RCC 7860 (cell line): ENCODE measurements around the gene MYCT1.

ENCODE experiments used
- DNase-seq: peaks from one replicate; pipeline ENCODE4 v3.0.0-alpha.2; 2015; ENCODE audit warnings: low spot score
- FAIRE-seq: peaks from 2 replicates; lab custom pipeline; 2012; peaks lifted over from hg19 to GRCh38; lab: Jason Lieb, UNC

The MYCT1 gene

DNA sequence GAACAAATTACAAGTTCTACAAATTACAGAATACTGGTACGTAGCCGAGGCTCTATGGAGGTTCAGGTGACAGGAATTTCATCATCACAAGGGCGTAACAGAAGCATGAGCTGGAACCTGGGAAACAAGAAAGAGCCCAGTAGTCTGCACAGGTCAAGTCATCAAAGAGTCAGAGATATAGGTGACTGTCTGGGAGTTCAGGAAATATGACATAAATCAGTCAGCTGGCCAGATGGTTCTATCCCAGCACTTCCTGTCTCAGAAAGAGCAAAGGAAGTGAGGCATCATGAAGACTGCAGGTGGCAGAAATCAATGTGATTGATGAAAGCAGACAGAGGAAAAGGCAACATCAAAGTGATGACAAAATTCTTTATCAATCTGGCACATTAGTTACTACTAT lies 23.3 kb downstream of the MYCT1 start:
- DNase-seq: peak; percentile 62
- FAIRE-seq: no peak

DNA sequence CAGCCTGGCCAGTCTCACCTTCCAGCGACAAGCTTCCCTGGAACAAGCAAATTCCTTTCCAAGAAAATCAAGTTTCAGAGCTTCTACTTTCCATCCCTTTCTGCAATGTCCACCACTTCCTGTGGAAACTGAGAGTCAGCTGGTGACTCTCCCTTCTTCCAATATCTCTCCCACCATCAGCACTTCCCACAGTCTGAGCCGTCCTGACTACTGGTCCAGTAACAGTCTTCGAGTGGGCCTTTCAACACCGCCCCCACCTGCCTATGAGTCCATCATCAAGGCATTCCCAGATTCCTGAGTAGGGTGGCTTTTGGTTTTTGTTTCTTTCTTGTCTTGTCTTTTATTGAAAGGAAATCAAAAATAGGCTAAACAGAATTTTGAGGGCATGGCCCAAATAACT lies 24.3 kb downstream of the MYCT1 start:
- peak; percentile 7 for DNase-seq
- no peak for FAIRE-seq

DNA sequence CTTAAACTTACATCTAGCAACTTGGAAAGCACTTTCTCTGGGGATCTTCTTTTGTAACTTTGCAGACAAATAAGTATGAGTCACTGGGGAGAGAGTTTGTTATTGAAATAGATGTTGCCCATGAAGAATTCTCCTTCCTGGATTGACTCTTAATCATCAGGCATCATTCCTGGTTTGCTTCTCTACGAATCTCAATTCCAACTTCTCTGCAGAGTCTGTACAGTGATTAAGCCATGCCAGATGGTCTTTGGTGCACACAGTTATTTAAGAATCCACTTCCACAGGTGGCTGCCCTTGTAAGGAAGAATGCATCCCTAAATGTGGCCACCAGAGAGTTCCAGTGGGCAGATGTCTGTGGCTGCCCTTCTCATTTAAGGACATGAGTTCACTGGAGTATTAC lies 25.7 kb downstream of the MYCT1 start:
- peak; percentile 41 for DNase-seq
- FAIRE-seq: no peak

DNA sequence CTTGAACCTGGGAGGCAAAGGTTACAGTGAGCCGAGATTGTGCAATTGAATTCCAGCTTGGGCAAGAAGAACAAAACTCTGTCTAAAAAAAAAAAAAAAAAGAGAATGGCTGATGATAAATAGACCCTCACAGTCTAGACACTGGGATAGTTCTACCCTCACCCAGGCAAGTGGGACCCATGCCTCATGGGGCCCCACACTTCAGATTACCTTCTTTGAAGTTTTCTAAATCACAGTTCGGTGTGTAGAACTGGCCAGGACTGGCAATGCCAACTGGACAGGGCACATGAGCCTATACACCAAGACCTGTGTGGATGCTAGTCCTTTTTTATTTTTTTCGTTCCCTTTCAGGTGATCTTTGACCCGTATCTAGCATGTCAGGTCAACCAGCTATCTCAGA lies 28.6 kb downstream of the MYCT1 start:
- DNase-seq (no peak), FAIRE-seq (no peak)

DNA sequence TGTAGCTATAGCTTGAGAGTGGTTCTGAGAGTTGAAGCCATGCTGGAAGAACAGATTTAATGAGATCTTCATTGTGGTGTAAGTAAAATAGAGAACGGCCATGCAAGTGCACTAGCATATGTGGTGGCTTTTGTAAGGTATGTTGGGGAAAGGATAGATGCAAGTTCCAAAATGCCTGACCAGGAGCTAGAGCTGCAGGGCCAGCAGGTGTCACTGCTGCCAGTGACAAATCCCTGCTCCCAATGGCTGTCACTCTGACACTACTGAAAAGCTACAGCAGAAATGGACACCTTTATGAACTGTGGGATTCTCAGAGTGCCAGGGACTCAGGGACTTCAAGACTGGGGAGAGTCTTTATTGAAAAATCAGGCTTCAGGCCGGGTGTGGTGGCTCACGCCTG lies 29.8 kb downstream of the MYCT1 start:
- DNase-seq (no peak), FAIRE-seq (no peak)

DNA sequence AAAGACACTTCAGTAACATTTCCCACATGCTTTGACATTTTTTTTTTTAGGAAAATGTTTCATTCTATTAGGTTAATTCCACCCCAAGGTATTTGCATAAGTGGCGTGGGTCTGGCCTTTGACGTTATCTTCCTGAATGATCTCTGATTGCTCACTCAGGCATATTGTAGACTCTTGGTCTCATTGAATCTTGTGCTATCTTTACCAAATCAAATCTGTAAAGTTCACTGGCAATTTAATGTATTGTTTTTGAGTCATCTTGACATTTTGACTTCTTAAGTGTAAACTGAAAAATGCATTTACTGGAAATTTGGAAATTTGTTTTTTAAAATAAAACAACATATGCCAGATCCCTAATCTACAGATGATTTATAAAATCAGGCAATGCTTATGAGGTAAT lies 36.9 kb downstream of the MYCT1 start:
- FAIRE-seq (no peak), DNase-seq (no peak)

DNA sequence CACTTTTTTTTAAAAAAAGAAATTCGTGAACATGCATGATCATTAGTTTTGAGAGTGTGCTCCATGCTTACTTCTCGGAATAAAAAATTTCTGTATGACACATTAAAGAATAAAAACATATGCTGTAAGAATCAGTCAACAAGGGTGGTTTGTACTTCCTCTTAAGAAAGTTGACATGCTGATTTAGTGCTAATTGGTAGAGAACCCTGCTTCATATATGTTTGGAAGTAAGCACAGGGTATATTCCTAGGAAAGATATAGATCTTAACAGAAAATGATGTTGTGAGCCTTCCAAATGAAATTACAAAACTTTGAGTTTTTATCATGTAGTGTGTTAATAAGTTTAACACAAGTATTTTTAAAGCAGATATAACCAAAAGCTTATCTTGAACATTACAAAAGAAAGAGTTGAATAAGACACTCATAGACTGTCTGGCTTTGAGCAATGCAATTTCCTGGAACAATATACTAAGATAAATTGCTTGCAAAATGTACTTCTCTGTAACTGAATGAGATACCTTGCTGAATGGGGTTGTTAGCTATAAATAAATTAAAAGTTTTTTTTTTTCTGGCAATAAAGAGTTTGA lies 39.1 kb downstream of the MYCT1 start:
- no peak for FAIRE-seq

DNA sequence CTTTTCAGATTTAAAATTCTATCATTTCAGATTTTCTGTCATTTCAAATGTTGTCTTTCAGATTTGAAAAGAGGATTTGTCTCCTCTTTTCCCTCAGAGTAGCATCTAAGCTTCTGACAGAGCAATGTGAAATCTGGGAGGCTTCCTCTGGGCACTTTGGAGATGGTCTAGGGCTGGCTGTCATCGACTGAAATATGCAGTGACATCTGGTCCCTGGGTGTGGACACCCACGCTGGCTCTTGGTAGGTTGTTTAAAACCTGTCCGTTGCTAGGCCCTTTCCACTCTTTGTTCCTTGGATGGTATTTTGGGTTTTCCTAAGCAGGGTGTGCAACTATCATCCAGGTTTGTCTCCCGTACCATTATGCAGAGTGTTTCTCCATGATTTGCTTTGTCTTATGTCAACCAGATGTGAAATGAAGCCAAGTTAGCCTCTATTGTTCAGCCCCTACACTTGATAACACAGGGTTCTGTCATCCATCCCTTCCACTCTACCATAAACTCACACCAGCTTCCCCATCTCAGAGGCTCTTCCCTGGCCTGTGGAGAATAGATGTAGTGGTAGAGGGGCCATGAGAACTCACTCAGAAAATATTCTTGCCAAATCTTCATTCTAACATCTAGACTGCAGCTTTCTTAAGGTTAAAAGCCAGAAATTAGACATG lies 47.9 kb downstream of the MYCT1 start:
- DNase-seq (no peak), FAIRE-seq (no peak)

More for the DNA sequence above, 39.1 kb downstream of the MYCT1 start:
- no peak for DNase-seq

DNA sequence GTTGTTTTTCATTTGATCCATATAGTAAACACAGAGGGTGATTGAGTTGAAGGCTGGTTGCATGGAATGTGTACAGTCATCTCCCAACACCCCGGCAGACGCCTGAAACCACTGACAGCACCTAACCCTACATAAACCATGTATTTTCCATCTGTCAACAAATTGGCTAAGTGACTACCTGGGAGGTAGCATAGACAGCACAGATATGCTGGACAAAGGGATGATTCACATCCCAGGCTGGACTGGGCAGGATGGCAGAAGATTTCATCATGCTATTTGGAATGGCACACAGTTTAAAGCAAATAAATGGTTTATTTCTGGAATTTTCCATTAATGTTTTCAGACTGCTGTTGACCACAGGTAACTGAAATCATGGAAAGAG lies 48.5 kb downstream of the MYCT1 start:
- FAIRE-seq (peak; percentile 15), DNase-seq (peak; percentile 87)

DNA sequence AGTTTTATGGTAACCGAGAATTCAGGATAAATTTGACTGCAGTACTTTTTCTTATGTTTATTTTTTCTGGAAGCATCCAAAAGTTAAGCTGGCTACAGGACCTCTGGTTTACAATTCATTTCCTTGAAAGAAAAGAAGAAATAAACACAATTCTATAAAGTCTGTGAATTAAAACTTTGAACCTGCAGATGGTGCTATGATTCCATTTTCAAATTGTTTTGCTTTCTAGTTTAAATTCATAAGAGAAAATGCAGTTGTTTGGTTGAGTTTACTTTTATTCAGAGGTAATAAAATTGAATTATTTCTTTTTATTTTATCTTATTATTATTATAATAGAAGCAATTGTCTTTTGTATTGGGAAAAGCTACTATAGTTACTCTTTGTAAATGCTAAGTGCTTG lies 51.1 kb downstream of the MYCT1 start:
- peak; percentile 22 for FAIRE-seq
- DNase-seq: no peak

DNA sequence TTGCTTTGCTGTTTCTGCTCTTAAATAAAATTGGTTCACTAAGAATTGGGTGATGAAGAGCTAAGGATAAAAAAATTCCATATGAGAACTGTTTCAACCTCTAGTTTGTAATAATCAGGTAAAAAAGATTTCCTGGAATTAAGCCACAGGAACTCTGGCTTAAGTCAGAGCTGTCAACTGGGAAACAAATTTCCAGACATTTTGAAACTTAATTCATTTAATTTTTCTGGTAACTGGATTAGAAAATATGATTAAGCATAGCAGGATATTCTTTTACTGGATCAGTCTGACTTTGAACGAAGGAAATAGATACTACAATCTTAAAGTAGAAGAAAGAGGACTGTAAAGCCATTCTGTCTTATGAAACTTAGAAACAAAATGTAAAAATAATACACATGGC lies 51.6 kb downstream of the MYCT1 start:
- DNase-seq (no peak), FAIRE-seq (no peak)

DNA sequence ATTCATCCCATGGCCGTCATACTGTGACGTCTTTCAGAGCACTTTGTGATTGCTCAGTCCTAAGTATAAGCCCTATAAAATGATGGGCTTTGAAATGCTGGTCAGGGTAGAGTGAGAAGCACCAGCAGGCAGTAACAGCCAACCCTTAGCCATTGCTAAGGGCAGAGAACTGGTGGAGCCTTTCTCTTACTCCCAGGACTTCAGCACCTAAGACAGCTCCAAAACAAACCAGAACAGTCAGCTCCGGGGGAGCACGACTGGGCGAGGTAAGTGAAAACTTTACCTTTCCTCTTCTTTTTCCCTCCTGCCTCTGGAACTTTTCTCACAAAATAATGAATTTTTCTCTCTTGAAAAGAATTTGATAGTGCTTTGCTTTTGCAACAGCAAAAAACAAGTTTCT lies 53.0 kb downstream of the MYCT1 start, which contains the start of gene VIP:
Gene VIP, plus strand, starts transcription at position 104 of the 400 bp plus-strand sequence. CDS start 1,381 bp downstream, outside the sequence.
- FAIRE-seq (no peak), DNase-seq (peak; percentile 8)

DNA sequence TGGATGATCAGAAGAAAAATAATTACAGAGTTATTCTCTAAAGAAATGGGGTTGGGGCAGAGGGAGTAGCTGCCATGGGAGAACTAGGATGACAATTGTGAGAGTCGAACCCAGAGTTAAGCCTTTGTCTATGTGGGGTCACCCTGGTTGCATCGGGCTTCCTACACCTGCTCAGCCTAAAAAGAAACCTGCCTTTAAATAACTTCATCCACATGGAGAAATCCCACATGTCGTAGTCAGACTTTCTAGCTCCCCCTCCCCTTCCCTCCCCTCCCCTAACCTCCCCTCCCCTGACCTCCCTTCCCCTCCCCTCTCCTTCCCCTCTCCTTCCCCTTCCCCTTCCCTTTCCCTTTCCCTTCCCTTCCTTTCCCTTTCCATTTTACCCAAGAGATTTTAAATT lies 67.6 kb downstream of the MYCT1 start:
- no peak for FAIRE-seq

DNA sequence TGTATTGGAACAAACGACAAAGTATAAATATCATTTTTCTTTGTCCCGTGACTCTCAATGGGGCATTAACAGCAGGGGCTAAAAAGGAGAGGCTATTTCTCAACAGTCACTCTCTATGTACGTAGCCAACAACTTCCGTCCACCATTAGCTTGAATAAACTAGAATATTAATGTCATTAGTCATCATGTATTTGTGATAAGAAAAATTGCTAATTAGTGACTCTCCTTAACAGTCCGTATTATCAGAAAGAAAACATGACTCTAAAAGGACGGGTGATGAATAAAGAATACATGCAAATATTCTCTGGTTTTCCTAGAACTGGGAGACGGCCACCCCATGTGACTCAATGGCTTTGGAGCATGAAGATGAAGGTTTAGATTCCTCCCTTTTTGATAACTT lies 71.5 kb downstream of the MYCT1 start:
- FAIRE-seq (no peak), DNase-seq (no peak)

More for the DNA sequence above, 67.6 kb downstream of the MYCT1 start:
- DNase-seq: no peak

DNA sequence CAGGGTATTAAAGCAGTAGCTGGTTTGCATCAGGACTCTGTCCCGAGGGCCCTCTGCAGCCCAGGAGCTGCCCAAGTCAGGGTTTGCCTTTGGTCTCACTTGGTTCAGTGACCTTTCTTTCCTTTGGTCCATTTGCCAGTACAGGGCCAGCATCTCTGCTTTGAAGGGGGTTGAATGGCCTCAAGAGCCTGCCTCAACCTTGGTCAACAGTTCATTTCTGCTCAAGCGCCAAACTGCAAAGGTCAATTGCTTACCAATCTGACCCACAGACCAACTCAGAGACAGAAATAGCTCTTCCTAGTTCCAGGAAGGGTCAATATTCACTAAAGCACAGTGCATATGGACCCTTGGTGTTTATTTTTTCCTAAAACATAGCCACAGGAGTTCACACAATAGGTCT lies 72.3 kb downstream of the MYCT1 start:
- FAIRE-seq (no peak), DNase-seq (no peak)

DNA sequence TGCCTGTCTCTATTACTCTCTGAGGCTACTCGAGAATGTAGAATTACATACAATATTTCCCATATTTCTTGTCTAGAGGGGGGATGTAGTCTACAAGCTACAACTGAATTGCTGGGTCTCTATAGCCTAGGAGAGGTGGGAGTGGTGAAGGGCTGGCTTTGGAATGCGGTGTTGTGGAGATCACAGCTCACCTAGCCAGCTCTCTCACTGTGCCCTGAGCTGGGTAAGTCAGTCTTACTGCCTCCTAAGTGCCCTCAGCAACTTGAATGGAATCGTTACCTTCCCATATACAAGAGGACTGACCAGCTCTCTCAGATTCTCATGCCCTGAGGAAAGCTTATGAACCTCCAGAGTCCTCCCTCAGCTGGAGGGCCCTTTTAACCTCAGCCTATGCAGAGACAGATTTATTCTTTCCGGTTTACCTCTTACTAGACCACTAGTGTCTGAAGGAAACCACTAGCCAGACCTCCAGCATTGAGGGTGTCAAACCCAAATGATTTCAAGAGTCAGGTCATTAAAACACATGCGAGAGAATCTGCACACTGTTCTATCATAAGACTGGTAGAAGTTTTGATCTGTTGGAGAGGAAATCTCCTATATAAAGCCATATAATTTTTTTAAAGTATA lies 73.5 kb downstream of the MYCT1 start:
- FAIRE-seq (no peak), DNase-seq (no peak)
